ENCODE measurements around the gene SLC16A10. TPM values are rescaled to one million over a fixed set of nuclear protein-coding genes. Genes with fewer than 3 reads are reported as not detected.

Gene SLC16A10
- total and polyA plus RNA-seq, 2 donors (not counting 3 experiments of a cell fraction or from before 2014, with no cell fraction given) = not detected

GRCh38 chr6:111204305-111204704, 117.0 kb downstream of the SLC16A10 start:
- Histone ChIP-seq H3K4me2 (ENCODE audit: insufficient read depth, low read length) (no peak overlapping the region), H3K9me3 (replicated peaks; ENCODE audit: control insufficient read depth, insufficient read depth, low read length) (no peaks in the 10 kb centered on the region), H3K79me2 (ENCODE audit: control insufficient read depth, insufficient read depth, low read length) (no peaks in the 10 kb centered on the region), H2AFZ (ENCODE audit: low read depth, low read length) (no peak overlapping the region), H3K9ac (replicated peaks; ENCODE audit: extremely low read depth, insufficient read depth, low read length) (no peak overlapping the region), H3K27me3 (ENCODE audit: control insufficient read depth in 2 of 2, insufficient read depth in 2 of 2, low read length in 2 of 2) (peaks cover 7 to 10% of the 10 kb centered on the region in 2 experiments), H4K20me1 (replicated peaks; ENCODE audit: control insufficient read depth, extremely low read depth, insufficient read depth, low read length) (no peaks in the 10 kb centered on the region), H3K36me3 (ENCODE audit: control insufficient read depth in 2 of 2, extremely low read depth in 1 of 2, insufficient read depth in 2 of 2, low read length in 2 of 2) (no peaks in the 10 kb centered on the region), H3K4me1 (ENCODE audit: control insufficient read depth, extremely low read depth, insufficient read depth, low read length) (no peaks in the 10 kb centered on the region), H3K9me1 (replicated peaks; ENCODE audit: control insufficient read depth, extremely low read depth, insufficient read depth, low read length) (no peaks in the 10 kb centered on the region), H3K27ac (ENCODE audit: insufficient read depth, low read depth, low read length) (no peak overlapping the region), H3K4me3 (replicated peaks in 1 of 3; ENCODE audit: insufficient read depth in 1 of 3, low read depth in 1 of 3, low read length in 3 of 3) (no peak overlapping the region)
- no peak for DNase-seq (ENCODE audit: low read depth, low spot score)
- TF ChIP-seq FOS (IDR thresholded peaks at IDR 0.05; ENCODE audit: borderline replicate concordance, insufficient read depth, low read length) (no peak), EZH2 (IDR thresholded peaks at IDR 0.05; ENCODE audit: borderline replicate concordance, low read depth, low read length, severe bottlenecking) (no peak), POLR2AphosphoS5 (IDR thresholded peaks at IDR 0.05; ENCODE audit: insufficient read depth, low read depth, low read length) (no peak), JUN (IDR thresholded peaks at IDR 0.05; ENCODE audit: borderline replicate concordance, insufficient read depth, insufficient read length, low read depth) (no peak), POLR2A (IDR thresholded peaks at IDR 0.05; ENCODE audit: low read depth, low read length) (no peak), MAX (IDR thresholded peaks at IDR 0.05; ENCODE audit: insufficient read depth, insufficient read length) (no peak), MYC (IDR thresholded peaks at IDR 0.05; ENCODE audit: low read depth, low read length) (no peak), GATA2 (IDR thresholded peaks at IDR 0.05; ENCODE audit: insufficient read depth, insufficient read length, low read depth, low read length) (no peak), CTCF (IDR thresholded peaks at IDR 0.05; ENCODE audit: extremely low read depth in 1 of 2, insufficient read depth in 1 of 2, low read depth in 1 of 2, low read length in 2 of 2) (no peak)
- BruUV-seq (replicated peaks) = no TSS peak
- intact Hi-C loops (cut with micrococcal nuclease) (no loop called here), dilution Hi-C loops (cut with MboI; ENCODE audit: extremely low pct_ligation_motif_present, low sequenced_read_pairs) (no loop called here)
- FAIRE-seq = no peak
- CTCF ChIA-PET = no interaction called here
- POLR2A ChIA-PET = no interaction called here

Data from endothelial cell of umbilical vein (primary cell).